ENCODE data around the gene SUMO1. TPM values are rescaled to one million over a fixed set of nuclear protein-coding genes. Genes with fewer than 3 reads are reported as not detected.

Gene SUMO1
- total and polyA plus RNA-seq, 2 of the 8 experiments (the other 6 are each of a cell fraction or from before 2014, with no cell fraction given): 108 to 238 TPM

DNA sequence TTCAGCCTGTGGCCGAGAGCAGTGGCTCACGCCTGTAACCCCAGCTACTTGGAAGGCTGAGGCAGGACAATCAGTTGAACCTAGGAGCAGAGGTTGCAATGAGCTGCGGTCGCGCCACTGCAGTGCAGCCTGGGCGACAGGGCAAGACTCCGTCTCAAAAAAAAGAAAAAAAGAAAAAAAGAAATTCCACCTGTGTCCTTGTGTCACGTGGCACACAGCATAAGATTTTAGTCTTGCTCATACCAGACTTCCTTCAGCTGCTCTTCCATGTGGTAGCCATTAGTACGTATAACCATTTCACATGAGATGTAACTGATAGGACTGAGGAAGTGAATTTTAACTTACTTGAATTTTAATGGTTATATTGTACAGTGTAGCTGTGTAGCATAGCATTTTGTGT lies 31.2 kb upstream of the SUMO1 start:
- Histone ChIP-seq H2BK15ac (ENCODE audit: low read length) (no peak overlapping the region), H3K18ac (ENCODE audit: extremely low read depth, low read length) (no peak overlapping the region), H3K9ac (replicated peaks in 1 of 4; ENCODE audit: extremely low read depth in 1 of 4, low read depth in 3 of 4, low read length in 3 of 4) (no peak overlapping the region), H3K4ac (replicated peaks; ENCODE audit: insufficient read length, low read depth, low read length) (no peak overlapping the region), H3K79me1 (ENCODE audit: low read depth, low read length) (0 out of 2 replicates have a peak, but pooled peaks cover 4% of the 10 kb centered on the region), H4K8ac (ENCODE audit: extremely low read depth, insufficient read depth, low read length) (no peak overlapping the region), H4K5ac (ENCODE audit: insufficient read length, low read depth, low read length) (no peak overlapping the region), H3K27ac (ENCODE audit: low read depth, low read length) (no peak overlapping the region), H2BK120ac (replicated peaks; ENCODE audit: low read depth, low read length) (no peak overlapping the region), H3K23me2 (ENCODE audit: low read depth, low read length) (peaks cover 5% of the 10 kb centered on the region), H2BK5ac (ENCODE audit: low read depth, low read length) (no peak overlapping the region), H4K20me1 (replicated peaks in 1 of 2; ENCODE audit: control insufficient read depth in 1 of 2, insufficient read depth in 2 of 2, low read length in 2 of 2) (peaks cover 36 to 43% of the 10 kb centered on the region in 2 experiments), H2AK5ac (ENCODE audit: low read depth, low read length) (no peak overlapping the region), H2BK20ac (ENCODE audit: low read length) (no peak overlapping the region), H3K79me2 (ENCODE audit: control insufficient read depth in 1 of 2, insufficient read depth in 2 of 2, low read length in 2 of 2) (peaks cover 69 to 91% of the 10 kb centered on the region in 2 experiments), H3K36me3 (ENCODE audit: control insufficient read depth in 2 of 4, insufficient read depth in 4 of 4, low read length in 3 of 4) (no peaks in the 10 kb centered on the region), H3K9me3 (ENCODE audit: insufficient read depth in 2 of 2, low read depth in 1 of 2, low read length in 1 of 2) (no peaks in the 10 kb centered on the region), H2BK12ac (ENCODE audit: low read depth, low read length) (no peak overlapping the region), H3K4me2 (ENCODE audit: insufficient read depth in 1 of 2, low read depth in 2 of 2, low read length in 2 of 2) (peak overlapping the region; percentile 2 to 31; a peak in 2 of 4 replicates), H3K23ac (ENCODE audit: insufficient read length) (no peak overlapping the region), H3K27me3 (replicated peaks in 1 of 4; ENCODE audit: control insufficient read depth in 3 of 4, extremely low read depth in 1 of 4, insufficient read depth in 3 of 4, low read length in 3 of 4) (no peaks in the 10 kb centered on the region), H3K56ac (replicated peaks; ENCODE audit: insufficient read length, low read depth, low read length) (no peak overlapping the region), H2AFZ (ENCODE audit: low read length) (no peak overlapping the region), H4K91ac (replicated peaks; ENCODE audit: insufficient read length, low read length) (no peak overlapping the region), H3K4me1 (replicated peaks in 1 of 4; ENCODE audit: control insufficient read depth in 3 of 4, insufficient read depth in 4 of 4, low read length in 3 of 4) (peaks cover 0 to 3% (median 1%) of the 10 kb centered on the region in 4 experiments; a peak in 2 of 7 replicates), H3K4me3 (ENCODE audit: extremely low read depth in 1 of 4, insufficient read depth in 2 of 4, low read depth in 3 of 4, low read length in 4 of 4) (no peak overlapping the region), H3K14ac (ENCODE audit: insufficient read length) (no peak overlapping the region)
- POLR2A ChIA-PET (ENCODE audit: partially characterized antibody): interaction anchor here (0.8 to 11.9 kb wide), 11 partner anchors 9 to 105 kb away, joined by 3 to 126 read pairs (median 4); partner anchors contain the start of gene SUMO1
- 88% methylated on average over 9 of the region's 9 CpGs; no CpG with 5 or more reads in 1 of the 2 experiments for WGBS, 2 experiments (ENCODE audit: extremely low coverage in 1 of 2, insufficient coverage in 1 of 2, insufficient read length in 1 of 2, insufficient replicate concordance in 2 of 2, low coverage in 1 of 2, low lambda C conversion rate in 2 of 2, missing lambda C conversion rate in 1 of 2)
- FAIRE-seq (no peak), DNase-seq (ENCODE audit: low read depth in 1 of 2, low spot score in 2 of 2) (no peak)
- CTCF ChIA-PET (ENCODE audit: partially characterized antibody): interaction anchor here (0.9 to 1.6 kb wide), 2 partner anchors 10 to 32 kb away, joined by 5 to 7 read pairs; partner anchors contain the start of gene SUMO1
- TF ChIP-seq TAF1 (IDR thresholded peaks at IDR 0.05; ENCODE audit: low read depth, low read length) (no peak), POLR2A (IDR thresholded peaks at IDR 0.05; ENCODE audit: control extremely low read depth in 1 of 2, low read depth in 2 of 2, low read length in 2 of 2) (no peak), EZH2 (IDR thresholded peaks at IDR 0.05; ENCODE audit: low read depth, low read length, severe bottlenecking) (no peak), JUN (IDR thresholded peaks at IDR 0.05; ENCODE audit: low read depth, low read length) (no peak), YY1 (IDR thresholded peaks at IDR 0.05; ENCODE audit: low read depth, low read length) (no peak), JUND (IDR thresholded peaks at IDR 0.05; ENCODE audit: low read length) (no peak), ASH2L (IDR thresholded peaks at IDR 0.05; ENCODE audit: low read length) (no peak), NANOG (IDR thresholded peaks at IDR 0.05; ENCODE audit: insufficient read depth, low read depth, low read length, poor library complexity, severe bottlenecking) (no peak)
